LNCaP clone FGC (cell line): ENCODE results near the gene MYL7.

ENCODE experiments used
- DNase-seq: peaks from one replicate; pipeline ENCODE4 v3.0.0-alpha.2; 2011; ENCODE audit warnings: low read depth
- H3K4me3 ChIP-seq: 2 replicates; pipeline ENCODE4 v1.5.1; 2011; ENCODE audit warnings: mild to moderate bottlenecking, low read depth, low read length, control low read depth
- CTCF ChIP-seq: IDR thresholded peaks from 2 replicates; pipeline ENCODE4 v1.5.1; 2012; ENCODE audit warnings: mild to moderate bottlenecking; ENCODE audit not compliant: control insufficient read depth, insufficient read depth; ENCODE audit errors: extremely low read depth

Gene MYL7

GRCh38 chr7:44139311-44140010 is 1.7 kb downstream of the MYL7 start:
- no peak for TF ChIP-seq CTCF
- DNase-seq: no peak
- H3K4me3 ChIP-seq: no peak overlapping the region

- TF ChIP-seq CTCF: no peak
- H3K4me3 ChIP-seq: no peak overlapping the region
- DNase-seq: no peak
Measured at GRCh38 chr7:44138698-44139097, 2.4 kb downstream of the MYL7 start.

- TF ChIP-seq CTCF: no peak
- no peak for DNase-seq
- H3K4me3 ChIP-seq: no peak overlapping the region
Measured at GRCh38 chr7:44136731-44137130, 4.4 kb downstream of the MYL7 start.

GRCh38 chr7:44134943-44135628 is 6.0 kb downstream of the MYL7 start:
- no peak for DNase-seq
- no peak overlapping the region for H3K4me3 ChIP-seq
- no peak for TF ChIP-seq CTCF

- TF ChIP-seq CTCF: no peak
Measured at GRCh38 chr7:44133295-44133694, 7.8 kb downstream of the MYL7 start.

GRCh38 chr7:44132039-44132438 is 9.1 kb downstream of the MYL7 start:
- DNase-seq: no peak
- no peak overlapping the region for H3K4me3 ChIP-seq
- TF ChIP-seq CTCF: no peak

More at GRCh38 chr7:44133295-44133694, 7.8 kb downstream of the MYL7 start:
- no peak overlapping the region for H3K4me3 ChIP-seq
- DNase-seq: no peak
